GM12892 (cell line): ENCODE results near the gene GRK1.

Experiments
- POLR2A ChIP-seq: IDR thresholded peaks from 2 replicates; pipeline ENCODE4 v1.6.1; 2011; ENCODE audit warnings: low read depth, low read length, control low read depth
- POLR2AphosphoS5 ChIP-seq: IDR thresholded peaks from 2 replicates; pipeline ENCODE4 v1.6.1; 2011; ENCODE audit warnings: low read depth, low read length, control low read depth

GRCh38 chr13:113775451-113776145, 108.6 kb downstream of the GRK1 start:
- TF ChIP-seq POLR2AphosphoS5 (no peak), POLR2A (no peak)
